Brain pericyte (primary cell): ENCODE results near the gene KRTAP10-8.
"Not testable (repeated sequence)": the region's sequence is repeated elsewhere in the genome, so short reads cannot be mapped to it uniquely, and the experiment has no call there.

Source experiments
- DNase-seq: peaks from one replicate; pipeline ENCODE4 v3.0.0-alpha.2; 2012; ENCODE audit warnings: low read depth, low spot score

Gene KRTAP10-8

GRCh38 chr21:44579056-44579832 lies 32.6 kb upstream of the KRTAP10-8 start:
- DNase-seq = no peak

- no peak for DNase-seq
Observed at GRCh38 chr21:44579833-44580144, 32.1 kb upstream of the KRTAP10-8 start.

- DNase-seq = not testable (repeated sequence)
Observed at GRCh38 chr21:44580231-44580821, 31.6 kb upstream of the KRTAP10-8 start, which contains the start of gene KRTAP10-5. TSS of gene KRTAP10-5 (minus strand) at chr21:44580604. CDS start at chr21:44580578, 26 bp downstream.

- no peak for DNase-seq
Observed at GRCh38 chr21:44581158-44581557, 30.7 kb upstream of the KRTAP10-8 start.

GRCh38 chr21:44582055-44582454 lies 29.8 kb upstream of the KRTAP10-8 start:
- no peak for DNase-seq

- no peak for DNase-seq
Observed at GRCh38 chr21:44583089-44583799, 28.6 kb upstream of the KRTAP10-8 start.

DNA sequence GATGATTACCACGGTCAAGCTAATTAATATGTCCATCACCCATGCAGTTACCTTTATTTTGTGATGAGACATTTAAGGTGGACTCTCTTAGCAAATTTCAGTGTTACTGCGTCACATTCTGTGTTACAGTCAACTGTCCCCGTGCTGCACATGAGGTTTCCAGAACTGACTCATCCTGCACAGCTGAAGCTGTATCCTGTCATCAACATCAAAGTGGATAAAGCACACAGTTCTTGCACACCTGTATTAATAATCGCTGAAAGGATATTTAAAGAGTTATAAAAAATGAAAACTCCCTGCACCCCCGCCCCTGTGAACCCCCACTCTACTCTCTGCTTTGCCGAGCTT lies 28.1 kb upstream of the KRTAP10-8 start:
- no peak for DNase-seq

- no peak for DNase-seq
Observed at GRCh38 chr21:44585892-44586291, 26.0 kb upstream of the KRTAP10-8 start.

- no peak for DNase-seq
Observed at GRCh38 chr21:44589094-44589493, 22.8 kb upstream of the KRTAP10-8 start.

DNA sequence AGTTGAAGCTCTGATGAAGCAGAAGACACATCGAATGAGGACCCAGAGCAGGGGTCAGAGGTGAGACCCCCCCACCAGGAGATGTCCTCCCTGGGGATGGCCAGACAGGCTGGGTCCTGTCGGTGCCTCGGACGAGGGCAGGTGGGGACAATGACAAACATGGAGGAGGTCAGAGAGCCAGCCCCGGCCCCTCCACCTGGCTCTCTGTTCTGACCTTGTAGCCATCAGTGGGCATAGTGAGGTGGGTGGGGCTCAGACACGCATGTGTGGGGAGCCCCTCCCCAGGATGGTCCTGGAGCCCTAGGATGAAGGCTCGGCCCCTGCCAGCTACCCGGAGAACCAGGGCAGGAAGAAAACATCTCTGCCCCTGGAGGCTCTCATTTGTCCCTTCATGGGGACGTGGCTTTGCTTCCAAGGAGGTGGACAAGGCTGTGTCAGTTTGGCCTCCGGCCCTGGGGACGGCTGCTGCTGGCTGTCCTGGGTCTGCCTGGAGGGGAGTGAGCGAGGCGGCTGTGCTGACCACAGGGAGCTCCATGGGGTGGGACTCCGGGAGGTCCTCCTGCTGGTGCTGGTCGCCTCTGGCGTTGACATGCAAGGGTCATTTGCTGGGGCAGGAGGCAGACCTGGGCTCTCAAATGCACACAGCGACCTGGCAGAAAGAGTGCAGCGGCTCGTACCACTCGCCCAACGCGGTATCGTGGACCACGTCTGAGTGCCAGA lies 22.1 kb upstream of the KRTAP10-8 start:
- no peak for DNase-seq

- no peak for DNase-seq
Observed at GRCh38 chr21:44590311-44590721, 21.6 kb upstream of the KRTAP10-8 start.

- not testable (repeated sequence) for DNase-seq
Observed at GRCh38 chr21:44590897-44591800, 20.7 kb upstream of the KRTAP10-8 start.

DNA sequence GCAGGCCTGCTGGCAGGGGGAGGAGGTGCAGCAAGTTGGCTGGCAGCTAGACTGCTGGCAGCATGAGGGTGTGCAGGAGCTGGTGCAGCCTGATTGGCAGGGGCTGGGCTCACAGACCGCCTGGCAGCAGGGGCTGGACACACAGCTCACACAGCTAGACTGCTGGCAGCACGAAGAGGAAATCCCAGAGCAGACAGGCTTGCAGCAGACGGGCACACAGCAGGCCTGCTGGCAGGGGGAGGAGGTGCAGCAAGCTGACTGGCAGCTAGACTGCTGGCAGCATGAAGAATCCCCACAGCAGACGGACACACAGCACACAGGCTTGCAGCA lies 20.1 kb upstream of the KRTAP10-8 start:
- not testable (repeated sequence) for DNase-seq

GRCh38 chr21:44592446-44593311 lies 19.2 kb upstream of the KRTAP10-8 start, which contains the start of gene KRTAP10-6:
TSS of gene KRTAP10-6 (minus strand) at chr21:44592505. CDS start at chr21:44592484, 21 bp downstream.
- no peak for DNase-seq

GRCh38 chr21:44593598-44594405 lies 18.1 kb upstream of the KRTAP10-8 start:
- no peak for DNase-seq

DNA sequence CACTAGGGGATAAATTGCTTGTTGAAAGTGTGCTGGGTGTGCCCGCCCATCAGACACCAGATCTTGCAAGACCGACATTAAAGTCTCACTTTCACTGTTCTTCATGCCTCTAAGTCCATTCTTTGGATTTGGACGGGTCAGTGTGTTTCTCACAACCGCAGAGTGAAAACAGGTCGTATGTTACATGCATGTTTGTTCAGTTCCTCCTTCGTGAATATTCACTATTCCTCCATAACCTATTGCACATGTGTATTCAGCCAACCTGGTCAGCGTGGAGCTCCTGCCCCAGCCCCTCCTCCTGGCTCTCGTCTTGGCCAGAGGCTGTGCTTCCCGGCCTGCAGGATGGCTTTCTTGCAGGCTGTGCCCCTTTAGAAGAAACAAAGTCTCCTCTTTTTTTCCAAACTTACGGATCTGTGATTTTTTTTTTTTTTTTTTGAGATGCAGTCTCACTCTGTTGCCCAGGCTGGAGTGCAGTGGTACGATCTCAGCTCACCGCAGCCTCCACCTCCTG lies 17.4 kb upstream of the KRTAP10-8 start:
- no peak for DNase-seq

GRCh38 chr21:44595524-44595923 lies 16.4 kb upstream of the KRTAP10-8 start:
- no peak for DNase-seq

GRCh38 chr21:44596068-44596725 lies 15.7 kb upstream of the KRTAP10-8 start:
- DNase-seq = no peak

GRCh38 chr21:44598061-44598460 lies 13.8 kb upstream of the KRTAP10-8 start:
- DNase-seq = no peak
